BJ (cell line): ENCODE data around the gene CA5B. TPM values are rescaled to one million over a fixed set of nuclear protein-coding genes. Genes with fewer than 3 reads are reported as not detected.
"Not testable (repeated sequence)": the region's sequence is repeated elsewhere in the genome, so short reads cannot be mapped to it uniquely, and the experiment has no call there.

Experiments
- CTCF ChIA-PET: fragments of 350-600 bp; formaldehyde crosslinking; extraction: SDS; loops from one replicate; lab custom pipeline; 2021; ENCODE audit warnings: antibody characterized with exemption, inconsistent platforms; lab: Yijun Ruan, JAX
- POLR2A ChIA-PET: fragments of 300-600 bp; sonication (Branson Sonifier 250); formaldehyde crosslinking; extraction: SDS; loops from one replicate; lab custom pipeline; 2021; ENCODE audit warnings: antibody characterized with exemption; lab: Charles Lee
- DNase-seq: peaks from one replicate; pipeline ENCODE4 v3.0.0-alpha.2; 2011; ENCODE audit warnings: low read depth
- H3K27me3 ChIP-seq: 2 replicates; pipeline ENCODE4 v1.6.0; 2011; ENCODE audit warnings: low read length; ENCODE audit not compliant: control insufficient read depth, insufficient read depth
- H3K36me3 ChIP-seq: 2 replicates; pipeline ENCODE4 v1.5.1; 2011; ENCODE audit warnings: low read length; ENCODE audit not compliant: control insufficient read depth, insufficient read depth
- H3K4me3 ChIP-seq: 2 replicates; pipeline ENCODE4 v1.5.1; 2011; ENCODE audit warnings: low read depth, mild to moderate bottlenecking, control low read depth, low read length
- polyA minus RNA-seq: library from RNA; depleted of rRNA, polyadenylated mRNA; stranded (reverse); fragments of >200 nt; gene quantifications from 2 replicates; pipeline ENCODE4 v1.2.3, GENCODE V29; 2011; rRNA and poly(A)+ RNA removed
- polyA plus RNA-seq: library from polyadenylated mRNA; depleted of rRNA; stranded (reverse); fragments of >200 nt; gene quantifications from 2 replicates; pipeline ENCODE4 v1.2.3, GENCODE V29; 2011; rRNA removed
- TF ChIP-seq, protein P1 (sequence below): IDR thresholded peaks from 2 replicates; pipeline ENCODE4 v1.5.1; 2011; ENCODE audit warnings: low read depth, mild to moderate bottlenecking, control low read depth, inconsistent platforms, low read length, moderate library complexity; ENCODE audit not compliant: insufficient read depth

CA5B gene, protein sequence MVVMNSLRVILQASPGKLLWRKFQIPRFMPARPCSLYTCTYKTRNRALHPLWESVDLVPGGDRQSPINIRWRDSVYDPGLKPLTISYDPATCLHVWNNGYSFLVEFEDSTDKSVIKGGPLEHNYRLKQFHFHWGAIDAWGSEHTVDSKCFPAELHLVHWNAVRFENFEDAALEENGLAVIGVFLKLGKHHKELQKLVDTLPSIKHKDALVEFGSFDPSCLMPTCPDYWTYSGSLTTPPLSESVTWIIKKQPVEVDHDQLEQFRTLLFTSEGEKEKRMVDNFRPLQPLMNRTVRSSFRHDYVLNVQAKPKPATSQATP
- polyA plus RNA-seq: 7.4 and 8.6 TPM in 2 replicates
- 3.7 and 3.9 TPM in 2 replicates for polyA minus RNA-seq

DNA sequence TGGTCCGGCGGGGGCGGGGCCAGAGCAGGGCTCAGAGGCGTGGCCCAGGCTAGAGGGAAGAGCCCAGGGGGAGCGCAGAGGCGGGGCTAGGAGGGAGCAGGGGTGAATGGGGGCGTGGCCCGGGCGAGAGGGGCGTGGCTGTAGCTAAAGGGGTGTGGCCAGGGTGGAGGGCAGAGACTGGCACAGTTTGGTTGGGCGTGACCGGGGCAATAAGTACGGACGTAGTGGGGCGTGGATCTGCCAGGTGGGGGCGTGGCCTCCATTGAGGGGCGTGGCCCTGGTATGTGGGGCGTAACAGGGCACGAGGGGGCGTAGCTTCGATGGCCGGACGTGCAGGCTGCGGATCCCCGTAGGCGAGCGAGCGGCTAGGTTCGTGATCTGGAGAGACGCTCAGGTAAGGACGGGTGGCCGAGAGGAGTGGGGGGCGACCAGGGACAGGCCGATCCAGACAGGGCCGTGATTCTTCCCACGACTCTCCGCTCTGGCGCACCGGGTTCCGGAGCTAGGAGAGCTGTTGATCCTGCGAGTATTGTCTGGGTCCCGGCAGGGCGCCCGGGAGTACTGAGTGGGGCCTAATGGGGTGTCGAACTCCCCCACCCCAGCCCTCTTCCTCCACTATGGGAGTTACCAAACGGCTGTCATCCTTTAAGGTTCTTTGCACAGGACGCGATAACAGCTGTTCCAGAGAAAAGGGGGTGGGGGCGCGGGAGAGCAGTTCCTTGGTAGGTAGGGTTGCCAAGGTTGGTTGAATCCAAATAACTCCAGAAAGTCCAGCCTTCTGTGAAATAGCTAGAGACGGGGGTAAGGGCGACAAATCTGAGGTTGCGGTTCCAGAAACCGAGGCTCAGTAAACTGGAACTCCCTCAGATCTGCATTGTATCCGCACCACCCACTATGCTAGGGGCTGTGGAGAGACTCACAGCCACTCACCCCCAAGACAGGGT, at the start of gene CA5B:
CA5B (plus strand) TSS at position 312 of the 944 bp plus-strand sequence. CDS start 11,754 bp downstream, outside the sequence.
- CTCF ChIA-PET: interaction anchor here (0.9 kb wide), 1 partner anchor 52 kb away, joined by 3 read pairs; the partner anchor contains the start of gene ZRSR2
- H3K36me3 ChIP-seq: no peaks in the 10 kb centered on the region
- peak within 1 kb of the TSS; percentile 52 for H3K4me3 ChIP-seq
- no peaks in the 10 kb centered on the region for H3K27me3 ChIP-seq
- peak; percentile 33 for DNase-seq
- POLR2A ChIA-PET: no interaction called here
- TF ChIP-seq, protein P1, sequence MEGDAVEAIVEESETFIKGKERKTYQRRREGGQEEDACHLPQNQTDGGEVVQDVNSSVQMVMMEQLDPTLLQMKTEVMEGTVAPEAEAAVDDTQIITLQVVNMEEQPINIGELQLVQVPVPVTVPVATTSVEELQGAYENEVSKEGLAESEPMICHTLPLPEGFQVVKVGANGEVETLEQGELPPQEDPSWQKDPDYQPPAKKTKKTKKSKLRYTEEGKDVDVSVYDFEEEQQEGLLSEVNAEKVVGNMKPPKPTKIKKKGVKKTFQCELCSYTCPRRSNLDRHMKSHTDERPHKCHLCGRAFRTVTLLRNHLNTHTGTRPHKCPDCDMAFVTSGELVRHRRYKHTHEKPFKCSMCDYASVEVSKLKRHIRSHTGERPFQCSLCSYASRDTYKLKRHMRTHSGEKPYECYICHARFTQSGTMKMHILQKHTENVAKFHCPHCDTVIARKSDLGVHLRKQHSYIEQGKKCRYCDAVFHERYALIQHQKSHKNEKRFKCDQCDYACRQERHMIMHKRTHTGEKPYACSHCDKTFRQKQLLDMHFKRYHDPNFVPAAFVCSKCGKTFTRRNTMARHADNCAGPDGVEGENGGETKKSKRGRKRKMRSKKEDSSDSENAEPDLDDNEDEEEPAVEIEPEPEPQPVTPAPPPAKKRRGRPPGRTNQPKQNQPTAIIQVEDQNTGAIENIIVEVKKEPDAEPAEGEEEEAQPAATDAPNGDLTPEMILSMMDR: no peak

DNA sequence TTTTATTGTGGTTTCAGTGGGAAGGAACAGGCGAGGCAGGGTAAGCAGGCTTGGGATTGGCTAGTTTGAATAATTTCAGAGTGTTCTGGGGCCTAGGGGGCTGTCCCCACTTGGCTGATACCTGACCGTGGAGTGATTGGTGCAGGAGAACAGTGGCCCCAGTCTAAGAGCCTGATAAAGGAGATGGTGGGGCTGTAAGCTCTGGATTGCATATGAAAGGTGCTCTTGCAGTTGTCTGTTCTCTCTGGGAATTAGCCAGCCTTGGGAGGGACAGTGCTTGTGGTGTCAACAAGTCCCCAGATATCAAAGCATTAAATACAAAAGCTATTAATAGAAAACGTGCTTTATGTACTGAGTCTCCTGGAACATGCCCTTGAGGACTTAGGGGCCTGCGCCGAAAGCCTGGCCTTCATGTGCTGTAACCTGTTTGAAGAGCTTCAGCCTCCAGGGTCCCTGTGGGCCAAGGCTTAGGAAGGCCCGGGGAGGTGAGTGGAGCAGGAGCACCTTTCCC, 43.1 kb upstream of the CA5B start:
- no peak for DNase-seq
- no peaks in the 10 kb centered on the region for H3K27me3 ChIP-seq
- 0 out of 2 replicates have a peak, but pooled peaks cover 1% of the 10 kb centered on the region for H3K36me3 ChIP-seq
- TF ChIP-seq, protein P1: no peak
- POLR2A ChIA-PET: no interaction called here
- CTCF ChIA-PET: no interaction called here
- no peak overlapping the region for H3K4me3 ChIP-seq

DNA sequence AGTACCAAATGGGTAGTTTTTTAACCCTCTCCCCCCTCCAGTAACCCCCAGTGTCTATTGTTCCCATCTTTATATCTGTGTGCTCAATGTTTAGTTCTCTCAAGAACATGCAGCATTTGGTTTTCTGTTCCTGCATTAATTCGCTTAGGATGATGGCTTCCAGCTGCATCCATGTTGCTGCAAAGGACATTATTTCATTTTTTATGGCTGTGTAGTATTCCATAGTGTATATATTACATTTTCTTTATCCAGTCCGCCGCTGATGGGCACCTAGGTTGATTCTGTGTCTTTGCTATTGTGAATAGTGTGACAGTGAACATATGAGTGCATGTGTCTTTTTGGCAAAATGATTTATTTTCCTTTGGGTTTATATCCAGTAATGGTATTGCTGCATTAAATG, 41.6 kb upstream of the CA5B start:
- ChIA-PET POLR2A (no interaction called here), CTCF (no interaction called here)
- no peak for DNase-seq
- Histone ChIP-seq H3K36me3 (no peaks in the 10 kb centered on the region), H3K27me3 (no peaks in the 10 kb centered on the region), H3K4me3 (no peak overlapping the region)
- TF ChIP-seq, protein P1: no peak

DNA sequence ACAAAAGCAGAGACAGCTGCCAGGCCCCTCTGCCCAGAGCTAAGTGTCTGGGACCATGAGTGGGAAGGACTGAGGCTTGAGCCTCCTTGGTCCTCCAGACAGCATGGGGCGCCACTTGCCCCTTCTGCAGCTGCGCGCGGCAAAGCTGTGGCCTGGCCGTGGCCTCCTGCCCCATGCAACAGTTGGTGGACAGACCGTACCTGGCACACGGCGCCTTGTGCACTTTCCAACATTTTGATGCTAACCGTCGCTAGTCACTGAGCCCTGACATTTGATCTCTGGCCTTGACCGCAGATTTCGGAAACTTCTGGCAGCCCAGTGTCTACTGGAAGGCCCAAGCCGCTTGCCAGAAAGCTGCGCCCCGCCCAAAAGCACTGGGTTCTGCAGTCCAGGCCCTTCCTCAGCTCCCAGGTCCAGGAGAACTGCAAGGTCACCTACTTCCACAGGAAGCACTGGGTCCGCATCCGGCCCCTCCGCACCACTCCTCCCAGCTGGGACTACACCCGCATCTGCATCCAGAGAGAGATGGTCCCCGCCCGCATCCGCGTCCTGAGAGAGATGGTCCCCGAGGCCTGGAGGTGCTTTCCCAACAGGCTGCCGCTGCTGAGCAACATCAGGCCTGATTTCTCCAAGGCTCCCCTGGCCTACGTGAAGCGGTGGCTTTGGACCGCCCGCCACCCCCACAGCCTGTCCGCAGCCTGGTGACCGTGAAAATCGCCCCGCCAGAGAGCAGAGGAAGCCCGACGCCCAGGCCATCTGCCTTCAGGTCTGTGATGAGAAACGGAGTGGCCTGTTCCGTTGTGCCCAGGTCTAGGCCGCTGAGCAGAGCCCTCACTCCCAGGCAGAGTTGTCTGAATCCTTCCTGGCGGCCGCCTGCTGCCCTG, 35.3 kb upstream of the CA5B start:
- TF ChIP-seq, protein P1: no peak
- Histone ChIP-seq H3K4me3 (no peak overlapping the region), H3K36me3 (no peaks in the 10 kb centered on the region), H3K27me3 (no peaks in the 10 kb centered on the region)
- no peak for DNase-seq
- POLR2A ChIA-PET: no interaction called here
- CTCF ChIA-PET: no interaction called here

DNA sequence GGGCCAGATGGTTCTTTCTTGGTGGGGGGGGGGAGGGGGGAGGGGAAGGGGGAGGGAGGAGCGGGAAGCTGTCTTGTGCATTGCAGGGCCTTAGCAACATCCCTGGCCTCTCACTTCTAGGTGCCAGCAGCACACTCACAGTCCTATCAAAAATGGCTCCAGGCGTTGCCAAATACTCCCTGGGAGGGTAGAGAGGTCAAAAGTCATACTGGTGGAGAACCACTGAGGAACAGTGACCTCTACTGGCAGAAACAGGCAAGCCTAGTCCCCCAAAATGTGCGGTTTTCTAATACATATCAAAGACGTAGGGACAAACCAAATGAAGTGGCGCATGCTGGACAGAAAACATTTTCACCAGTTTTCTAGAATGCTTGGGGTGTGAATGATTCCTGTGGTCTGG, 34.3 kb upstream of the CA5B start:
- POLR2A ChIA-PET, CTCF ChIA-PET, DNase-seq, H3K4me3 ChIP-seq, H3K27me3 ChIP-seq, H3K36me3 ChIP-seq: not testable (repeated sequence)

DNA sequence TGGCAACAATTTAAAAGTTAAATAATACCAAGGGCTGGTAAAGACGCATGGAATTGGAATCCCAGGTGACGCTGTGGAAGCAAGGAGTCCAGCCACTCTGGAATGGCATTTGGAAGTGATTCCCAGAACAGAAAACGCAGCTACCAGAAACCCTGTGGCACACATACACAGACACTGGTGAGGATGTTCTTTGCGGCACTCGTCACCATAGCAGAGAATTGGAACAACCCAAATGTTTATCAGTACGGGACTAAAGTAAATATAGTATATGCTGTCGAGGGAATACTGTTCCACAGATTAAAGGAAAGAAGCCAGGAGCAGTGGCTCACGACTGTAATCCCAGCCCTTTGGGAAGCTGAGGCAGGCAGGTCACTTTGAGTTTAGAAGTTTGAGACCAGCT, 33.8 kb upstream of the CA5B start:
- H3K36me3 ChIP-seq, H3K27me3 ChIP-seq, CTCF ChIA-PET, DNase-seq, H3K4me3 ChIP-seq, POLR2A ChIA-PET: not testable (repeated sequence)
